HG03520 (cell line): Measurements from ENCODE around the gene ZNF692.

Experiments
- ATAC-seq: cut with Tn5 transposase; IDR thresholded peaks from one replicate; pipeline ENCODE4 v1.9.1; 2021; ENCODE audit warnings: mild to moderate bottlenecking, moderate library complexity; ENCODE audit not compliant: unreplicated experiment

Gene ZNF692

GRCh38 chr1:248828845-248829244 lies 30.0 kb downstream of the ZNF692 start:
- ATAC-seq: no peak

DNA sequence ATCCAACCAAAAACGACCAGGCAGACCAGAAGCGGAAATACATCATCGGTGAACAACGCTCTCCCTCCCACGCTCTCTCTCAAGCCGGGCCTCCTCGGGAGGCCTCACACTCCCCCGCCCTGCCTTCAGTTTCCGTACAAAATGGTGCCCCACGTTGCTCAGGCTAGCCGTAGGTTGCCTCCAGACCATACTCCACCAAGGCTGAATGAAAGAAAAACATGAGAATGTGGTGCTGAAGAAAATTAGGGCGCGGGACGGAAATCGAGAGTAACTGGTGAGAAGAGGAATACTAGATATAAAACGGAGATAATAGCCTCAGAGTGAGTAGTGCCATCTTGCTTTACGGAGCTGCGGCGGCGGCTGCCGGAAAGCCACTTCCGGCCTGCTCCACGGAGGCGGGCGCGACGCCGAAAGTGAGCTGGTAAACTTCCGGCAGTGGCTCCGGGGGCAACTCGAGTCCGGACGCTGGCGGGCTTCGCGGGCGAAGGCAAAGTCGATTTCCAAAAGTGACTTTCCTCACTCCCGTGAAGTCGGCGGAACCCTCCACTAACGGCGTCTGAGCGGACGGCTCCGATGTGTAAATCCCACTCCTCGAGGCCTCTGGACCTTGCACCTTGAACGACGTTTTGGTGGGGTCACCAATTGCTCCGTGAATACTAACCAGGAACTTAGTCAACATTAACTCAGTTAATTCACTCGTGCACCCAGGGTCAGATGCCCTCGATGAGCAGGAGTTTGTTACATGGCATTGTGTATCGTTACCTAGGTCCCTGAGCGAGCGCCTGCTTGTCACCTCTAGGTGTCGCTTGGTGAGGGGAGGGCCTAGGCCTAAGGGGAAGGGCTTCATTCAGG lies 32.8 kb downstream of the ZNF692 start, which contains the start of gene SH3BP5L:
SH3BP5L (minus strand) TSS at position 7 of the 852 bp plus-strand sequence. CDS start 980 bp downstream, outside the sequence.
- ATAC-seq: peak; percentile 82

GRCh38 chr1:248825573-248825908 lies 33.3 kb downstream of the ZNF692 start:
- peak; percentile 7 for ATAC-seq

- no peak for ATAC-seq
Observed at GRCh38 chr1:248825136-248825535, 33.7 kb downstream of the ZNF692 start.

GRCh38 chr1:248824701-248825100 lies 34.2 kb downstream of the ZNF692 start:
- no peak for ATAC-seq

DNA sequence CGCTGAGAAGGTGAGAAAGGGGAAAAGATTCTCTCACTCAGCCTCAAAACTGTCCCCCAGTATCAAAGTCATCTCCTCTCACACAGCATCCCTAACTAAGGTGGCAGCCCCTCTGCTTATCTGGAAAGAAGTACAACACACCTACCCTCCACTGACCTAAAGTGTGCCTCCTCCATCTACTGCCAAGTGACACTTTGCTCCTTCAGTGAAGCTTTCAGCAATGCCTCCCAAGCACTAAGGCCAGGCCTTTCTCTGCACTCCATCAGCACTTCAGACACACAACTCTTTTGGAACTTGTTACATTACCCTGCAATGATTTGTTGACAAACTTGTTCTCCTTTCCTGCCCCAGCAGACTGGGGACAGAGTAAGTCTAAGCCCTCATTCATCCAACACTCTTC lies 34.6 kb downstream of the ZNF692 start:
- ATAC-seq: no peak

DNA sequence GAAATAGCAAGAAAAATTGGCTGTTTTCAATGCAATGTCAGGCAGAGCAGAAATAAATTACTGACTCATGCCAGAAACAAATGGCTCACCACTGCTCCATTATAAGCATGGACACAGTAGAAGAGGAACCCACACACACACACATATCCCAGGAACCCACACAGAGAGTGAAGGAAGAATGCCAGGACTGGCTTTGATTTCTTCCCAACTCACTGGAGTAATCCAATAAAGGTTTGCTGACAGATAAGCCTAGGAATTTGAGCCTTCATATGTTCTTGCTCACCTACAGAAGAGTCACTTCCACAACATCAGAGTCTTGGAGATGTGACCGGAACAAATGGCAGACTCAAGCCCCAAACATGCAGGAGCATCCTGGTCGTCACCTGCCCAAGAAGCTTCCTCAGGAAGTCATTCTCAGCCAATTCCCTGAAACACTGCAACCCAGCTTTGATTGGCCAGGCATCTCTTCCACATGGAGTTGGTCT lies 35.3 kb downstream of the ZNF692 start:
- ATAC-seq: no peak

DNA sequence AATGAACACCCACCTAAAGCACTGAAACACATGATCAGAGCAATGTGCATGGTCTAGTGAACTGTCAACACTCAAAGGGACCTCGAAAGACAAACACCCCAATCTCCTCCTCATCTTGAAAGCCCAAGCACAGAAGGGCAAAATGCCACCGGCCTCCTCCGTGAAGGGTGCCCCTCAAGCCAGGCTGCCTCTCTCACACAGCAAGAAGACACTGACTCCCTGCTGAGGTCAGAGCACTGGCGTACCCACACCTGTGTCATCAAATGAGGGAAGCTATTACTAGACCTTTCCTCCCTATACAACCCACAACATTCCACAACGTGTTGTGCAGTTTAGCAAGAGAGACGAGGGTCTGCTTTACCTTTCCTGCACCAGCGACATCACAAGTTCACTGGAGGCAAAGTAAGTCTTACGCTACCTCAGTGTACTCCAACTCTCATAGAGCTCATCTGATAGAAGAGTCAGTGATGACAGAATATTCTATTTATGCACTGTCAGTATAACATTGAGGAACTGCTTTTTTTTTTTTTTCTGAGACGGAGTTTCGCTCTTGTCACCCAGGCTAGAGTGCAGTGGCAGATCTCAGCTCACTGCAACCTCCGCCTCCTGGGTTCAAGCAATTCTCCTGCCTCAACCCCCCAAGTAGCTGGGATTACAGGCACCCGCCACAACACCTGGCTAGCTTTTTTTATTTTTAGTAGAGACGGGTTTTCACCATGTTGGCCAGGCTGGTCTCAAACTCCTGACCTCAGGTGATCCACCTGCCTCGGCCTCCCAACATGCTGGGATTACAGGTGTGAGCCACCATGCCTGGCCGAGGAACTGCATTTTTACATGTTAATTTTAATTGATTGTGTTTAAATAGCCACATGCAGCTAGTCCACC lies 36.5 kb downstream of the ZNF692 start:
- ATAC-seq: peak; percentile 32

GRCh38 chr1:248821641-248822040 lies 37.2 kb downstream of the ZNF692 start:
- ATAC-seq: no peak

DNA sequence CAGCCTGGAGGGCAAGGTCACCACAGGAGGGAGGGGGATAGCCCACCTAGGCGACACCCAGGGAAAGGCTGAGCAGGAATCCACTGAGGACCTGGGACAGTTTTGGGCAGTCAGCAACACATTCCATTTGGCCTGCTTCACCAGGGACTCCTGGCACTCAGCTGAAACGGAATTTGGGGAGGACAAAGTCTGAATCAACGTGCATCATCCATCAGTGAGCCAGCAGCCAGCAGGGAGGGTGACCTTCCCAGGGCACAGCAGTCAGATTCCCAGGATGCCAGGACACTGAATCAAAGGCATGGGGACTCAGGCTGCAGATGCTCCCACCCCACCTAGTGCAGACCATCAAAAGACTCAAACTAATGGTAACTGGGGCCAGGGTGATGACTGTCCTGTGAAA lies 37.8 kb downstream of the ZNF692 start:
- no peak for ATAC-seq

DNA sequence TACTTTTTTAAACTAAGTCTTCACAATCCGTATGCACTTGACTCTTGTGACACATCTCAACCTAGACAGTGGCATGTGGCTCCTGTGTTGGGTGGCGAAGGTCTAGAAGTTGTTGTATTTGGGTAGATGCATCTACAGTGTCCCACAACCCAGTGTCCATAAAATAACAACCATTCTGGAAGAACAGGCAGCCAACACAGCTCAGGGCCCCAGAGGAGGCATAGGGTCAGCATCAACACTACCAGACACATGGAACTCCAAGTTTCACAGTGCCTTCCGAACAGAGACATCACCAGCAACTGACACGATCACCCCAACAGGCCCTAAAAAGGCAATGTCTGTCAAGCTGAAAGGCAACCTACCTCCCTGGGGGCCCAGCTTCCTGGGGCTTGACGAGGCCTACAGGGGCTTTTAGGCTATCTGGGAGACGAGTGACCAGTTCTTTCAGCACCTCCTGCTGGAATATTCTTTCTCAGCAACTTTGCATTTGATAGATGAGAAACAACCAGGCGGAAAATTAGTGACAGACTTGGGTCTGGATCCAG lies 38.8 kb downstream of the ZNF692 start:
- no peak for ATAC-seq

GRCh38 chr1:248818505-248819374 lies 40.1 kb downstream of the ZNF692 start:
- no peak for ATAC-seq

GRCh38 chr1:248817065-248817464 lies 41.8 kb downstream of the ZNF692 start:
- ATAC-seq: no peak

GRCh38 chr1:248816042-248816851 lies 42.6 kb downstream of the ZNF692 start:
- ATAC-seq: no peak

- ATAC-seq: no peak
Observed at GRCh38 chr1:248815407-248816034, 43.4 kb downstream of the ZNF692 start.

- ATAC-seq: no peak
Observed at GRCh38 chr1:248814351-248814750, 44.5 kb downstream of the ZNF692 start.

DNA sequence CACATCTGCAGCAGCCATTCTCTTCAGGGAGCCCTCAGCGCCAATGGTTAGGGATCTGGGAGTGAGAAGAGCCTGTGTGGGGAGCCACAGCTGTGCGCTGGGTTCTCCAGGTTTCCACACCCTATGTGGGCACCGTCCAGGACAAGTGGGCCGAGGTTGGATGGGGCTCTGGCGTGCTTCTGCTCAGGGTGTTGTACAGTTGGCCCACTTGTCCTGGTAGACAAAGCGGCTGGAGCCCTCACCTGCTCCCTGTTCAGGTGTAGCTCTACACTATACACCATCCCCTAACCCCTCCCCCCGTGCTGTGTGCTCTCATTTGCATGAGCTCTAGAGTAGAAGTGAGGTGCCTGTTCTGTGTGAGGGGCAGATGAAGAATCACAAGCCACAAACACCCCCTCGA lies 45.3 kb downstream of the ZNF692 start:
- ATAC-seq: no peak

GRCh38 chr1:248812736-248813425 lies 46.0 kb downstream of the ZNF692 start:
- no peak for ATAC-seq
